Lower lobe of right lung (tissue), 2 donors: Measurements from ENCODE around the gene ABHD1. TPM values are rescaled to one million over a fixed set of nuclear protein-coding genes. Genes with fewer than 3 reads are reported as not detected.

ENCODE experiments used
- ATAC-seq, 2 donors: fragments of 200-7000 bp; cut with Tn5 transposase; one replicate each; pipeline ENCODE4 v1.9.1; 2020 to 2022; ENCODE audit warnings: mild to moderate bottlenecking in 2 of 2, moderate library complexity in 2 of 2
- DNase-seq: peaks from one replicate; pipeline ENCODE4 v3.0.0-alpha.2; 2020
- H3K27ac ChIP-seq: fragments of 200-600 bp; one replicate; pipeline ENCODE4 v1.8.0; 2022
- H3K27me3 ChIP-seq: fragments of 200-600 bp; one replicate; pipeline ENCODE4 v1.8.0; 2022; ENCODE audit warnings: low read depth
- H3K36me3 ChIP-seq: fragments of 200-600 bp; one replicate; pipeline ENCODE4 v1.8.0; 2022; ENCODE audit warnings: mild to moderate bottlenecking
- H3K4me1 ChIP-seq: fragments of 200-600 bp; one replicate; pipeline ENCODE4 v1.8.0; 2022
- H3K4me3 ChIP-seq: fragments of 200-600 bp; one replicate; pipeline ENCODE4 v1.8.0; 2022; ENCODE audit warnings: mild to moderate bottlenecking
- H3K9me3 ChIP-seq: fragments of 200-600 bp; one replicate; pipeline ENCODE4 v1.8.0; 2022
- CTCF ChIP-seq: fragments of 200-600 bp; IDR thresholded peaks from one replicate; pipeline ENCODE4 v1.8.0; 2022; ENCODE audit warnings: antibody characterized with exemption, mild to moderate bottlenecking
- intact Hi-C: fragments of 100-400 bp; cut with DNase I; formaldehyde crosslinking; loops from one replicate; pipeline ENCODE4 v1.11.0; 2022
- total RNA-seq: library from RNA; stranded (reverse); fragmentation: NEBNext Ultra II Directional; extraction: Animal tissue kit (Norgen Biotek cat#: 25700); gene quantifications from one replicate; pipeline ENCODE4 v1.2.1, GENCODE V29; 2021
- donor health status: DM: no; HTN: yes; CAD: no; lungs with severe emphysema.

ABHD1 gene
- total RNA-seq, 1 donor from 2014 or later: 0.21 TPM

GRCh38 chr2:27152102-27152795 is 28.6 kb downstream of the ABHD1 start:
- ATAC-seq (no peak), DNase-seq (no peak)
- Histone ChIP-seq H3K4me3 (no peak overlapping the region), H3K27ac (no peak overlapping the region), H3K27me3 (peaks cover 8% of the 10 kb centered on the region), H3K9me3 (no peaks in the 10 kb centered on the region), H3K36me3 (no peaks in the 10 kb centered on the region), H3K4me1 (no peaks in the 10 kb centered on the region)
- TF ChIP-seq CTCF: no peak
- intact Hi-C loops: no loop called here

- no peak overlapping the region for H3K4me3 ChIP-seq
- H3K36me3 ChIP-seq: no peaks in the 10 kb centered on the region
- no peak for TF ChIP-seq CTCF
- peaks cover 5% of the 10 kb centered on the region for H3K27me3 ChIP-seq
- H3K9me3 ChIP-seq: no peaks in the 10 kb centered on the region
- H3K27ac ChIP-seq: no peak overlapping the region
- no peaks in the 10 kb centered on the region for H3K4me1 ChIP-seq
- DNase-seq: no peak
- ATAC-seq: no peak
- intact Hi-C loops: no loop called here
Measured at GRCh38 chr2:27152796-27153464, 29.3 kb downstream of the ABHD1 start.

- DNase-seq (no peak), ATAC-seq (no peak)
- no peak overlapping the region for H3K27ac ChIP-seq
- intact Hi-C loops: no loop called here
- H3K9me3 ChIP-seq: no peaks in the 10 kb centered on the region
- no peaks in the 10 kb centered on the region for H3K27me3 ChIP-seq
- no peak overlapping the region for H3K4me3 ChIP-seq
- no peaks in the 10 kb centered on the region for H3K36me3 ChIP-seq
- TF ChIP-seq CTCF: no peak
- no peaks in the 10 kb centered on the region for H3K4me1 ChIP-seq
Measured at GRCh38 chr2:27154488-27154887, 30.9 kb downstream of the ABHD1 start.

- no peak for TF ChIP-seq CTCF
- intact Hi-C loops: no loop called here
Measured at GRCh38 chr2:27155069-27155520, 31.5 kb downstream of the ABHD1 start.

GRCh38 chr2:27158468-27158867 is 34.9 kb downstream of the ABHD1 start:
- Histone ChIP-seq H3K9me3 (no peaks in the 10 kb centered on the region), H3K4me1 (no peaks in the 10 kb centered on the region), H3K27ac (no peak overlapping the region), H3K4me3 (no peak overlapping the region), H3K36me3 (no peaks in the 10 kb centered on the region), H3K27me3 (no peaks in the 10 kb centered on the region)
- no peak for TF ChIP-seq CTCF
- no peak for ATAC-seq
- intact Hi-C loops: no loop called here
- DNase-seq: no peak

More at GRCh38 chr2:27155069-27155520, 31.5 kb downstream of the ABHD1 start:
- no peak overlapping the region for H3K4me3 ChIP-seq
- DNase-seq (no peak), ATAC-seq (no peak)
- no peaks in the 10 kb centered on the region for H3K4me1 ChIP-seq
- no peak overlapping the region for H3K27ac ChIP-seq
- no peaks in the 10 kb centered on the region for H3K36me3 ChIP-seq
- H3K9me3 ChIP-seq: no peaks in the 10 kb centered on the region
- no peaks in the 10 kb centered on the region for H3K27me3 ChIP-seq
